ENCODE results near the gene ASIC2. TPM values are rescaled to one million over a fixed set of nuclear protein-coding genes. Genes with fewer than 3 reads are reported as not detected.

Gene ASIC2
- total RNA-seq, 4 donors from 2014 or later, result 0.80 to 1.8 (median 1.4) TPM; not detected in 1

DNA sequence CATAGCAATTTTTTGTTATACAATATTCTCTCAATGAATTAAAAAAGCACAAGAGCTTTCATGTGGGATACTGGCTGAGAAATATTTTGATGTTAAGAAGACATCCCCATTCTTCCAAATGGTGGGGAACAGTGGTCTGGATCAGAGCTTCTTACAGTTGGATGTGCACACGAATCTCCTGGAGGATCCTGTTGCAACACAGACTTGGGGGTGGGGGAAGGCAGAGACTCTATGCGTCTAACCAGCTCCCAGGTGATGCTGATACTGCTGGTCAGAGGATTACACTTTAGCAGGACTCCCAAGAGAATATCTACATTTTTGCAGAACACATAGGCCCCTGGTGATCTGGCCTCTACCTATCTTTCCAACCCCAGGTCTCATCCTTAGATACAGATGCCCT is 193.2 kb downstream of the ASIC2 start:
- Histone ChIP-seq H3K4me3 (no peak overlapping the region), H3K27me3 (no peaks in the 10 kb centered on the region), H3K4me1 (no peaks in the 10 kb centered on the region), H3K27ac (no peak overlapping the region), H3K9me3 (no peaks in the 10 kb centered on the region), H3K36me3 (no peaks in the 10 kb centered on the region)
- no peak for DNase-seq
- TF ChIP-seq, protein P1, sequence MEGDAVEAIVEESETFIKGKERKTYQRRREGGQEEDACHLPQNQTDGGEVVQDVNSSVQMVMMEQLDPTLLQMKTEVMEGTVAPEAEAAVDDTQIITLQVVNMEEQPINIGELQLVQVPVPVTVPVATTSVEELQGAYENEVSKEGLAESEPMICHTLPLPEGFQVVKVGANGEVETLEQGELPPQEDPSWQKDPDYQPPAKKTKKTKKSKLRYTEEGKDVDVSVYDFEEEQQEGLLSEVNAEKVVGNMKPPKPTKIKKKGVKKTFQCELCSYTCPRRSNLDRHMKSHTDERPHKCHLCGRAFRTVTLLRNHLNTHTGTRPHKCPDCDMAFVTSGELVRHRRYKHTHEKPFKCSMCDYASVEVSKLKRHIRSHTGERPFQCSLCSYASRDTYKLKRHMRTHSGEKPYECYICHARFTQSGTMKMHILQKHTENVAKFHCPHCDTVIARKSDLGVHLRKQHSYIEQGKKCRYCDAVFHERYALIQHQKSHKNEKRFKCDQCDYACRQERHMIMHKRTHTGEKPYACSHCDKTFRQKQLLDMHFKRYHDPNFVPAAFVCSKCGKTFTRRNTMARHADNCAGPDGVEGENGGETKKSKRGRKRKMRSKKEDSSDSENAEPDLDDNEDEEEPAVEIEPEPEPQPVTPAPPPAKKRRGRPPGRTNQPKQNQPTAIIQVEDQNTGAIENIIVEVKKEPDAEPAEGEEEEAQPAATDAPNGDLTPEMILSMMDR (IDR thresholded peaks at IDR 0.05), result no peak
- no peak for TF ChIP-seq POLR2A (IDR thresholded peaks at IDR 0.05)

DNA sequence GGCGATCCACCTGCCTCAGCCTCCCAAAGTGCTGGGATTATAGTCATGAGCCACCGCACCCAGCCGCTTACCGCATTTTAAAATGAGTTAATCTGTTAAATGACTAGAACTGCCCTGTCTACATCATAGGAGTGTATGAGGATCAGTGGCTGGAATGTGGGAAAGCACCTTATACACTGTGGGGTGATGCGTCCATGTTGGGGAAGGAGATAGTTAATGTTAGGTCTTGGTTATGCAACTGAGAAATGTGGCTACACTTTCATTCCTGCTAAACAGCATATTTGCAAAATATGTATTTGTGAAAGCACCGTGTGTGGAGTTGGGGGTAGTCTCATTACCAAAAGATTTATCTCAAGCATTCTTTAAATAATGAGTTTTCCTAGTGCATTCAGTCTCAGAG is 193.8 kb downstream of the ASIC2 start:
- Histone ChIP-seq H3K4me1 (no peaks in the 10 kb centered on the region), H3K36me3 (no peaks in the 10 kb centered on the region), H3K27me3 (no peaks in the 10 kb centered on the region), H3K9me3 (no peaks in the 10 kb centered on the region), H3K4me3 (no peak overlapping the region), H3K27ac (no peak overlapping the region)
- DNase-seq, result no peak
- TF ChIP-seq, protein P1 (IDR thresholded peaks at IDR 0.05), result no peak
- TF ChIP-seq POLR2A (IDR thresholded peaks at IDR 0.05), result no peak

DNA sequence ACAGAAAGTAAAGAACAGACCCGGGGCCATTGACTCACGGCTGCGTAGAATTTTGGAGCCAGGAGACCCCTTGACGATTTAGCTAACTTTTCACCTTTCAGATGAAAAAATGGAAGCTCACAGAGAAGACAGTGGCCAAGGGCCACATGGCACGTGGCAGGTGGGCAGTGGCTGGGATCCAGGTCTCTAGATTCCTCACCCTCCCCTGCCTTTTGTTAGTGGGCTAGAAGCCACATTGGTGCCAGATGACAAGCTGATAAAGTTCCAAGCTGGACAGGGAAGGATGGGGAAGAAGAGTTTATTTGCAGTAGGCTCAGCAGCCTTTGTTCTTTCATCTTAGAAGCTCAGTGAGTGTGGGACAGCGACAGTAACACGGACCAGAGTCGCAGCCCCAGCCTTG is 195.7 kb downstream of the ASIC2 start:
- no peaks in the 10 kb centered on the region for H3K4me1 ChIP-seq
- H3K36me3 ChIP-seq, result no peaks in the 10 kb centered on the region
- TF ChIP-seq, protein P1 (IDR thresholded peaks at IDR 0.05), result no peak
- TF ChIP-seq POLR2A (IDR thresholded peaks at IDR 0.05), result no peak
- H3K27ac ChIP-seq, result no peak overlapping the region
- H3K9me3 ChIP-seq, result no peaks in the 10 kb centered on the region
- H3K4me3 ChIP-seq, result no peak overlapping the region
- no peaks in the 10 kb centered on the region for H3K27me3 ChIP-seq
- DNase-seq, result no peak

DNA sequence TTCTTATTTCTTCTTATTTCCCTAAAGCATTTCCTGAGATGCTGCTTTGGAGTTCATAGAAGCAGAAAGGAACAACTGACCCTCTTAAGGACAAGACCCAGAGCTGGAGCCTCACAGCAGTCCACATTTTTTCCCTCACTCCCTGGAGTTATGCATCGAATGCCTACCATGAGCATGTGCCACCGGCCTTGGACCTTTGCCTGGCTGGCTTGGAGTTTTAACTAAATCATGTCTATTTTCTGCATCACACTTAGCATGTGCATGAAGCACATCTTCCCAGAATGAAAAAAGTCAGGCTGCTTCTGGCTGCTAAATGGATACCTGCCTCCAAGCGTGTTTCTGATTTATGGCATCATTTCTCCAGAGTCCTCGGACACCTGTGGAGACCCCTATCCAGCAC is 196.9 kb downstream of the ASIC2 start:
- H3K9me3 ChIP-seq, result no peaks in the 10 kb centered on the region
- TF ChIP-seq, protein P1 (IDR thresholded peaks at IDR 0.05), result no peak
- TF ChIP-seq POLR2A (IDR thresholded peaks at IDR 0.05), result no peak
- DNase-seq, result no peak

DNA sequence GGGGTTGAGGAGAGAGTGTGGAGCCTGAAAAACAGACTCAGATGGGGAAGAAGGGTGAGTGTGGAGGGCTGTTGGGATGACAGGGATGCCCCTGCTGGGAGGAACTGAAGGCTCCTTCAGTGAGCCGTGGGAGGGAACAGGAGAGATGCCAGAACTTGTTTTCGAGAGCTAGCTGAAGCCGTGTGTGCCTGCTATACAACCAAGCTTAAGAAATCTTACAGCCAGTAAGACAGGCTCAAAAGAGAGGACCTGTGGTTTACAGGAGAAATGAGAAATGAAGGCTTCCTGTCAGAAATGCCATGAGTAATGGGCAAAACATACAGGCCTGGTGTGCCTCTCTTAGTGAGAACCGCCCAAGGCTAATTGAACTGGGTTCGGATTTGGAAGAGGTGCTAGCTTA is 201.8 kb downstream of the ASIC2 start:
- no peak overlapping the region for H3K4me3 ChIP-seq
- no peaks in the 10 kb centered on the region for H3K27me3 ChIP-seq
- no peaks in the 10 kb centered on the region for H3K4me1 ChIP-seq
- TF ChIP-seq POLR2A (IDR thresholded peaks at IDR 0.05), result no peak
- TF ChIP-seq, protein P1 (IDR thresholded peaks at IDR 0.05), result no peak
- DNase-seq, result no peak
- no peaks in the 10 kb centered on the region for H3K36me3 ChIP-seq
- H3K27ac ChIP-seq, result no peak overlapping the region
- no peaks in the 10 kb centered on the region for H3K9me3 ChIP-seq

More for the DNA sequence above, 196.9 kb downstream of the ASIC2 start:
- Histone ChIP-seq H3K27ac (no peak overlapping the region), H3K4me1 (no peaks in the 10 kb centered on the region), H3K4me3 (no peak overlapping the region), H3K36me3 (no peaks in the 10 kb centered on the region), H3K27me3 (no peaks in the 10 kb centered on the region)

DNA sequence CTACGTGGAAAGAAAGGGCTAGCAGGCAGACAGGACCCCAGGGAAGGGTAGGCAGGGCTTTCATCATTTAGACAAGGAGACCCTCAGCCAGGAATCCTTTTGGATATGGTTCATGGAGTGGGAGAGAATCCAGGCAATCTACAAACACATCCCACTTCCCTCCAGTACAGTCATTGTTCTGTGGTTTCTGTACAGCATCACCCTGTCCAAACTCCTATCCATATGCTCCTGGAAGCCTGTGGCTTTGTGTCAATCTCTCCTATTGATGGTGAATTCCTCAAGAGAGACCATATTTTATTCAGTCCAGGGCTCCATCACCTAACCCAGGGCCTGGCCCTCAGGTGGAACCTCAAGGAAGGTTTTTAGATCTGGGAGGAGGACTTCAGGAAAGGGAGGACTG is 202.3 kb downstream of the ASIC2 start:
- Histone ChIP-seq H3K27me3 (no peaks in the 10 kb centered on the region), H3K4me1 (no peaks in the 10 kb centered on the region), H3K9me3 (no peaks in the 10 kb centered on the region), H3K27ac (no peak overlapping the region), H3K4me3 (no peak overlapping the region), H3K36me3 (no peaks in the 10 kb centered on the region)
- no peak for DNase-seq
- TF ChIP-seq POLR2A (IDR thresholded peaks at IDR 0.05), result no peak
- TF ChIP-seq, protein P1 (IDR thresholded peaks at IDR 0.05), result no peak
